Naive thymus-derived CD4-positive, alpha-beta T cell (primary cell): ENCODE results near the gene RHEX. TPM values are rescaled to one million over a fixed set of nuclear protein-coding genes. Genes with fewer than 3 reads are reported as not detected.
A peak's percentile ranks its signal among the peaks of the same experiment; 100 is the strongest.

Source experiments
- ATAC-seq: fragments of 150-1000 bp; cut with Tn5 transposase; 2 replicates; pipeline ENCODE4 v1.10.0; 2021; ENCODE audit warnings: mild to moderate bottlenecking, moderate library complexity
- CTCF ChIA-PET: fragments of 350-600 bp; sonication (Branson Sonifier 250); formaldehyde crosslinking; loops from one replicate; lab custom pipeline; 2021; ENCODE audit warnings: antibody characterized with exemption; lab: Charles Lee
- POLR2A ChIA-PET: fragments of 350-600 bp; sonication (Branson Sonifier 250); formaldehyde crosslinking; loops from one replicate; lab custom pipeline; 2021; ENCODE audit warnings: antibody characterized with exemption, inconsistent platforms; lab: Charles Lee
- DNase-seq, 9 donors: peaks; one replicate each; pipeline versions ENCODE4 v3.0.0 to v3.0.0-alpha.2; 2020 to 2022; ENCODE audit warnings: mixed read lengths in 1 of 9
- H3K27ac ChIP-seq: one replicate; pipeline ENCODE4 v1.7.0; 2013; ENCODE audit warnings: mild to moderate bottlenecking, low read depth, low read length, moderate library complexity
- H3K27me3 ChIP-seq, 2 donors: one replicate each; pipeline ENCODE4 v1.7.0; 2013; ENCODE audit warnings: low read length in 2 of 2, mild to moderate bottlenecking in 2 of 2, moderate library complexity in 2 of 2; ENCODE audit not compliant: control insufficient read depth in 2 of 2, insufficient read depth in 2 of 2
- H3K36me3 ChIP-seq, 3 experiments: 1 replicate in 2 of 3; 2 replicates in 1 of 3; pipeline ENCODE4 v1.7.0; 2013; ENCODE audit warnings: low read length in 3 of 3, mild to moderate bottlenecking in 3 of 3, moderate library complexity in 1 of 3; ENCODE audit not compliant: insufficient read depth in 3 of 3, control insufficient read depth in 2 of 3
- H3K4me1 ChIP-seq, 2 donors: one replicate each; pipeline ENCODE4 v1.7.0; 2013; ENCODE audit warnings: low read length in 2 of 2, mild to moderate bottlenecking in 2 of 2, moderate library complexity in 1 of 2; ENCODE audit not compliant: control insufficient read depth in 2 of 2, insufficient read depth in 2 of 2
- H3K4me3 ChIP-seq: 2 replicates; pipeline ENCODE4 v1.7.0; 2013; ENCODE audit warnings: mild to moderate bottlenecking, low read length
- H3K9me3 ChIP-seq, 3 experiments: 1 replicate in 2 of 3; 2 replicates in 1 of 3; pipeline ENCODE4 v1.7.0; 2013; ENCODE audit warnings: low read length in 3 of 3; ENCODE audit not compliant: control insufficient read depth in 2 of 3
- H3K27ac Mint-ChIP-seq, 9 donors: one replicate each; pipeline ENCODE4 v1.8.0; 2020 to 2022; ENCODE audit warnings: mixed read lengths in 9 of 9, mild to moderate bottlenecking in 8 of 9, moderate library complexity in 5 of 9, inconsistent platforms in 2 of 9
- H3K27me3 Mint-ChIP-seq, 5 donors: one replicate each; pipeline ENCODE4 v1.8.0; 2021 to 2022; ENCODE audit warnings: mixed read lengths in 5 of 5, mild to moderate bottlenecking in 1 of 5
- H3K36me3 Mint-ChIP-seq, 5 donors: one replicate each; pipeline ENCODE4 v1.8.0; 2020 to 2022; ENCODE audit warnings: mixed read lengths in 5 of 5, mild to moderate bottlenecking in 3 of 5, inconsistent platforms in 1 of 5
- H3K4me1 Mint-ChIP-seq, 7 donors: one replicate each; pipeline ENCODE4 v1.8.0; 2020 to 2022; ENCODE audit warnings: mixed read lengths in 7 of 7, mild to moderate bottlenecking in 3 of 7, inconsistent platforms in 1 of 7
- H3K4me3 Mint-ChIP-seq, 10 donors: one replicate each; pipeline ENCODE4 v1.8.0; 2020 to 2022; ENCODE audit warnings: mild to moderate bottlenecking in 10 of 10, mixed read lengths in 10 of 10, moderate library complexity in 6 of 10, inconsistent platforms in 2 of 10
- H3K9me3 Mint-ChIP-seq, 11 donors: one replicate each; pipeline ENCODE4 v1.8.0; 2020 to 2022; ENCODE audit warnings: mixed read lengths in 11 of 11, mild to moderate bottlenecking in 4 of 11, inconsistent platforms in 1 of 11, moderate library complexity in 1 of 11
- intact Hi-C, 2 donors: fragments of 100-400 bp; cut with micrococcal nuclease; formaldehyde crosslinking; loops; one replicate each; pipeline ENCODE4 v1.15.1; 2023
- polyA plus RNA-seq, 2 donors: library from polyadenylated mRNA; unstranded; fragments of 300-500 nt; fragmentation: Illumina TruSeq; gene quantifications; one replicate each; pipeline ENCODE4 v1.2.3, GENCODE V29; 2021
- total RNA-seq, 6 experiments: library from RNA in 5 of 6; stranded (reverse) in 5 of 6; gene quantifications; 1 replicate in 5 of 6; 2 replicates in 1 of 6; pipeline ENCODE4 v1.2.3 and lab custom pipeline; 2021 to 2026

Gene RHEX
- total and polyA plus RNA-seq, 7 experiments from 2014 or later = 0.22 to 2.8 (median 0.72) TPM; not detected in 3

GRCh38 chr1:206010060-206010459, 42.9 kb upstream of the RHEX start:
- intact Hi-C loops = no loop called here
- H3K9me3 Mint-ChIP-seq = no peaks in the 10 kb centered on the region
- H3K4me1 ChIP-seq = peaks cover 0 to 12% of the 10 kb centered on the region in 2 donors
- no peak for ATAC-seq
- H3K36me3 Mint-ChIP-seq = no peaks in the 10 kb centered on the region
- H3K27me3 Mint-ChIP-seq = peaks cover 0 to 9% (median 5%) of the 10 kb centered on the region in 5 donors
- no peaks in the 10 kb centered on the region for H3K36me3 ChIP-seq
- H3K9me3 ChIP-seq = no peaks in the 10 kb centered on the region
- H3K4me1 Mint-ChIP-seq = peaks cover 15 to 27% (median 23%) of the 10 kb centered on the region in 7 donors
- no peak overlapping the region for H3K4me3 ChIP-seq
- no peak overlapping the region for H3K27ac ChIP-seq
- no peak overlapping the region for H3K27ac Mint-ChIP-seq
- POLR2A ChIA-PET = no interaction called here
- no peak overlapping the region for H3K4me3 Mint-ChIP-seq
- no peak for DNase-seq
- no peaks in the 10 kb centered on the region for H3K27me3 ChIP-seq
- CTCF ChIA-PET = no interaction called here

- Histone ChIP-seq H3K4me1 (peaks cover 0 to 12% of the 10 kb centered on the region in 2 donors), H3K27ac (no peak overlapping the region), H3K9me3 (no peaks in the 10 kb centered on the region), H3K36me3 (no peaks in the 10 kb centered on the region), H3K27me3 (no peaks in the 10 kb centered on the region), H3K4me3 (no peak overlapping the region)
- H3K9me3 Mint-ChIP-seq = no peaks in the 10 kb centered on the region
- H3K36me3 Mint-ChIP-seq = no peaks in the 10 kb centered on the region
- DNase-seq = no peak
- no peak overlapping the region for H3K4me3 Mint-ChIP-seq
- H3K4me1 Mint-ChIP-seq = peaks cover 15 to 27% (median 23%) of the 10 kb centered on the region in 7 donors
- intact Hi-C loops = no loop called here
- ChIA-PET POLR2A (no interaction called here), CTCF (no interaction called here)
- H3K27ac Mint-ChIP-seq = no peak overlapping the region
- peaks cover 0 to 7% (median 5%) of the 10 kb centered on the region in 5 donors for H3K27me3 Mint-ChIP-seq
- ATAC-seq = no peak
Observed at GRCh38 chr1:206011057-206011456, 41.9 kb upstream of the RHEX start.

GRCh38 chr1:206012086-206012859, 40.7 kb upstream of the RHEX start:
- H3K27ac ChIP-seq = no peak overlapping the region
- H3K4me3 Mint-ChIP-seq = peak overlapping the region; percentile 4 to 76 (median 62)
- H3K4me1 Mint-ChIP-seq = peaks cover 15 to 27% (median 23%) of the 10 kb centered on the region in 7 donors
- no peaks in the 10 kb centered on the region for H3K9me3 Mint-ChIP-seq
- POLR2A ChIA-PET = interaction anchor here (0.9 kb wide), 1 partner anchor 77 kb away, joined by 5 read pairs; no protein-coding TSS in a partner anchor
- peaks cover 0 to 12% of the 10 kb centered on the region in 2 donors for H3K4me1 ChIP-seq
- intact Hi-C loops = loop anchor here in 1 of 2 donors (1.0 kb wide), 1 partner anchor 11 kb away; the partner anchor contains the start of gene CTSE
- no peaks in the 10 kb centered on the region for H3K36me3 Mint-ChIP-seq
- H3K27me3 ChIP-seq = no peaks in the 10 kb centered on the region
- H3K27ac Mint-ChIP-seq = peak overlapping the region in 5 of 9 donors; percentile 1 to 77 (median 50)
- H3K27me3 Mint-ChIP-seq = peaks cover 0 to 5% (median 0%) of the 10 kb centered on the region in 5 donors
- CTCF ChIA-PET = interaction anchor here (0.8 kb wide), 1 partner anchor 18 kb away, joined by 3 read pairs; no protein-coding TSS in a partner anchor
- H3K4me3 ChIP-seq = no peak overlapping the region
- DNase-seq (peak in 8 of 9 donors; percentile 12 to 47 (median 26)), ATAC-seq (peak; percentile 98)
- no peaks in the 10 kb centered on the region for H3K9me3 ChIP-seq
- H3K36me3 ChIP-seq = no peaks in the 10 kb centered on the region

GRCh38 chr1:206013026-206013795, 39.8 kb upstream of the RHEX start:
- POLR2A ChIA-PET = no interaction called here
- peaks cover 0 to 5% (median 0%) of the 10 kb centered on the region in 11 donors for H3K9me3 Mint-ChIP-seq
- CTCF ChIA-PET = no interaction called here
- peak overlapping the region in 2 of 10 donors; percentile 64 to 68 for H3K4me3 Mint-ChIP-seq
- H3K4me1 Mint-ChIP-seq = peaks cover 15 to 27% (median 23%) of the 10 kb centered on the region in 7 donors
- H3K9me3 ChIP-seq = no peaks in the 10 kb centered on the region
- peaks cover 0 to 11% (median 0%) of the 10 kb centered on the region in 5 donors for H3K27me3 Mint-ChIP-seq
- H3K27me3 ChIP-seq = no peaks in the 10 kb centered on the region
- H3K27ac ChIP-seq = no peak overlapping the region
- DNase-seq (no peak), ATAC-seq (no peak)
- H3K36me3 Mint-ChIP-seq = no peaks in the 10 kb centered on the region
- H3K4me3 ChIP-seq = no peak overlapping the region
- peaks cover 0 to 12% of the 10 kb centered on the region in 2 donors for H3K4me1 ChIP-seq
- H3K27ac Mint-ChIP-seq = no peak overlapping the region
- no peaks in the 10 kb centered on the region for H3K36me3 ChIP-seq
- intact Hi-C loops = no loop called here

- H3K4me1 ChIP-seq = peaks cover 0 to 12% of the 10 kb centered on the region in 2 donors
- Mint-ChIP-seq H3K4me3 (no peak overlapping the region), H3K36me3 (no peaks in the 10 kb centered on the region), H3K4me1 (peaks cover 15 to 27% (median 23%) of the 10 kb centered on the region in 7 donors), H3K27ac (no peak overlapping the region), H3K27me3 (peaks cover 0 to 20% (median 0%) of the 10 kb centered on the region in 5 donors), H3K9me3 (peaks cover 0 to 5% (median 0%) of the 10 kb centered on the region in 11 donors)
- ChIA-PET CTCF (no interaction called here), POLR2A (no interaction called here)
- H3K27me3 ChIP-seq = no peaks in the 10 kb centered on the region
- no peaks in the 10 kb centered on the region for H3K36me3 ChIP-seq
- ATAC-seq = no peak
- intact Hi-C loops = no loop called here
- H3K27ac ChIP-seq = no peak overlapping the region
- no peaks in the 10 kb centered on the region for H3K9me3 ChIP-seq
- no peak for DNase-seq
- H3K4me3 ChIP-seq = no peak overlapping the region
Observed at GRCh38 chr1:206014601-206015000, 38.4 kb upstream of the RHEX start.

- H3K27ac Mint-ChIP-seq = no peak overlapping the region
- H3K4me3 ChIP-seq = no peak overlapping the region
- H3K4me3 Mint-ChIP-seq = no peak overlapping the region
- no peak for ATAC-seq
- peaks cover 15 to 27% (median 23%) of the 10 kb centered on the region in 7 donors for H3K4me1 Mint-ChIP-seq
- POLR2A ChIA-PET = no interaction called here
- CTCF ChIA-PET = no interaction called here
- no peaks in the 10 kb centered on the region for H3K36me3 ChIP-seq
- H3K9me3 ChIP-seq = no peaks in the 10 kb centered on the region
- no peaks in the 10 kb centered on the region for H3K27me3 ChIP-seq
- no peak overlapping the region for H3K27ac ChIP-seq
- peaks cover 0 to 12% of the 10 kb centered on the region in 2 donors for H3K4me1 ChIP-seq
- no peaks in the 10 kb centered on the region for H3K36me3 Mint-ChIP-seq
- peaks cover 0 to 20% (median 0%) of the 10 kb centered on the region in 5 donors for H3K27me3 Mint-ChIP-seq
- no peak for DNase-seq
- peaks cover 0 to 5% (median 0%) of the 10 kb centered on the region in 11 donors for H3K9me3 Mint-ChIP-seq
- intact Hi-C loops = no loop called here
Observed at GRCh38 chr1:206015071-206015470, 37.9 kb upstream of the RHEX start.
